GM12878 (cell line): ENCODE measurements around the gene CLCN7. TPM values are rescaled to one million over a fixed set of nuclear protein-coding genes. Genes with fewer than 3 reads are reported as not detected.

ENCODE experiments used
- ATAC-seq: fragments of 200-7000 bp; cut with Tn5 transposase; 3 replicates; pipeline ENCODE4 v1.9.1; 2020; ENCODE audit warnings: mild to moderate bottlenecking, moderate library complexity
- BruUV-seq: library from RNA; stranded (reverse); fragments of 400-500 nt; replicated peaks from 2 replicates; lab custom pipeline; 2021; lab: Mats Ljungman, UMichigan
- CTCF ChIA-PET: fragments of 300-600 bp; sonication (Branson Sonifier 250); formaldehyde crosslinking; extraction: SDS; loops from one replicate; lab custom pipeline; 2021; ENCODE audit warnings: inconsistent platforms; lab: Yijun Ruan, JAX
- POLR2A ChIA-PET: fragments of 350-600 bp; formaldehyde crosslinking; extraction: SDS; loops from one replicate; lab custom pipeline; 2021; ENCODE audit warnings: inconsistent platforms; lab: Charles Lee
- RAD21 ChIA-PET: fragments of 300-600 bp; sonication (Branson Sonifier 250); formaldehyde crosslinking; loops from one replicate; lab custom pipeline; 2023; ENCODE audit warnings: antibody characterized with exemption; ENCODE audit not compliant: unreplicated experiment; lab: Charles Lee
- SMC1A ChIA-PET: fragments of 300-600 bp; sonication (Branson Sonifier 250); formaldehyde crosslinking; loops from one replicate; lab custom pipeline; 2023; ENCODE audit not compliant: unreplicated experiment, uncharacterized antibody; lab: Charles Lee
- DNase-seq: peaks from one replicate; pipeline ENCODE4 v3.0.0-alpha.2; 2011; ENCODE audit warnings: low read depth, low spot score
- FAIRE-seq: peaks from 3 replicates; lab custom pipeline; 2011; peaks lifted over from hg19 to GRCh38; lab: Jason Lieb, UNC
- H2AFZ ChIP-seq: 2 replicates; pipeline ENCODE4 v1.6.0; 2011; ENCODE audit warnings: low read depth, low read length, control low read depth; ENCODE audit not compliant: control insufficient read depth
- H3K27ac ChIP-seq: 2 replicates; pipeline ENCODE4 v1.5.1; 2011; ENCODE audit warnings: control low read depth; ENCODE audit not compliant: control insufficient read depth, insufficient read depth
- H3K27me3 ChIP-seq, 2 experiments: replicated peaks in 1 of 2; 2 replicates each; pipeline versions ENCODE4 v1.6.0 to v1.6.1; 2011; ENCODE audit warnings: low read length in 1 of 2; ENCODE audit not compliant: control insufficient read depth in 2 of 2, insufficient read depth in 2 of 2
- H3K36me3 ChIP-seq, 2 experiments: 2 replicates each; pipeline ENCODE4 v1.5.1; 2011; ENCODE audit warnings: low read length in 1 of 2; ENCODE audit not compliant: control insufficient read depth in 2 of 2, insufficient read depth in 2 of 2
- H3K4me1 ChIP-seq: 2 replicates; pipeline ENCODE4 v1.6.1; 2011; ENCODE audit warnings: mild to moderate bottlenecking, low read length, moderate library complexity, mixed read lengths; ENCODE audit not compliant: control insufficient read depth, insufficient read depth
- H3K4me2 ChIP-seq: 2 replicates; pipeline ENCODE4 v1.6.0; 2011; ENCODE audit warnings: control low read depth; ENCODE audit not compliant: control insufficient read depth, insufficient read depth
- H3K4me3 ChIP-seq: fragments of 200-600 bp; sonication (generic); 2 replicates; pipeline ENCODE4 v1.5.1; 2016
- H3K79me2 ChIP-seq: 2 replicates; pipeline ENCODE4 v1.6.0; 2011; ENCODE audit warnings: low read length; ENCODE audit not compliant: control insufficient read depth, insufficient read depth
- H3K9ac ChIP-seq: 2 replicates; pipeline ENCODE4 v1.8.0; 2011; ENCODE audit warnings: low read length, control low read depth, mixed read lengths; ENCODE audit not compliant: control insufficient read depth, insufficient read depth
- H3K9me3 ChIP-seq: replicated peaks from 3 replicates; pipeline ENCODE4 v1.5.1; 2011; ENCODE audit warnings: mild to moderate bottlenecking, low read length; ENCODE audit not compliant: control insufficient read depth, insufficient read depth
- H4K20me1 ChIP-seq: 2 replicates; pipeline ENCODE4 v1.6.0; 2011; ENCODE audit not compliant: control insufficient read depth, insufficient read depth
- ASH2L ChIP-seq: fragments of 300-600, 200-600 bp; sonication (generic); IDR thresholded peaks from 2 replicates; pipeline ENCODE4 v1.6.1; 2017; ENCODE audit warnings: low read depth, mild to moderate bottlenecking, borderline replicate concordance
- BCL11A ChIP-seq: IDR thresholded peaks from 2 replicates; pipeline ENCODE4 v1.6.1; 2011; ENCODE audit warnings: low read depth, low read length
- EED ChIP-seq: sonication (generic); IDR thresholded peaks from 2 replicates; pipeline ENCODE4 v1.6.1; 2016; ENCODE audit warnings: antibody characterized with exemption, low read depth
- EGR1 ChIP-seq, 2 experiments: IDR thresholded peaks; 1 replicate in 1 of 2; 2 replicates in 1 of 2; pipeline ENCODE4 v1.6.1; 2011 to 2012; ENCODE audit warnings: low read depth in 2 of 2, low read length in 2 of 2, borderline replicate concordance in 1 of 2, mild to moderate bottlenecking in 1 of 2, moderate library complexity in 1 of 2
- FOXK2 ChIP-seq: fragments of 450-650 bp; IDR thresholded peaks from 2 replicates; pipeline ENCODE4 v1.6.1; 2017; ENCODE audit warnings: mild to moderate bottlenecking, moderate library complexity
- MYB ChIP-seq: fragments of 150-350 bp; IDR thresholded peaks from 2 replicates; pipeline ENCODE4 v1.6.1; 2014; ENCODE audit warnings: mild to moderate bottlenecking, low read depth, low read length, borderline replicate concordance
- NFIC ChIP-seq: IDR thresholded peaks from 2 replicates; pipeline ENCODE4 v1.6.1; 2012; ENCODE audit warnings: low read depth, mild to moderate bottlenecking, inconsistent platforms, low read length, moderate library complexity
- RUNX3 ChIP-seq: IDR thresholded peaks from 2 replicates; pipeline ENCODE4 v1.6.1; 2012; ENCODE audit warnings: low read length, inconsistent platforms
- SIX5 ChIP-seq: IDR thresholded peaks from 2 replicates; pipeline ENCODE4 v1.6.1; 2011; ENCODE audit warnings: mild to moderate bottlenecking, low read depth, low read length, moderate library complexity; ENCODE audit not compliant: severe bottlenecking
- SMC3 ChIP-seq: IDR thresholded peaks from 2 replicates; pipeline ENCODE4 v1.6.1; 2011; ENCODE audit warnings: low read length, improper control_type of control experiment, borderline replicate concordance
- TARDBP ChIP-seq: IDR thresholded peaks from 2 replicates; pipeline ENCODE4 v1.6.1; 2016; ENCODE audit warnings: borderline replicate concordance
- TCF7 ChIP-seq: IDR thresholded peaks from 2 replicates; pipeline ENCODE4 v1.6.1; 2014; ENCODE audit warnings: antibody characterized with exemption, borderline replicate concordance
- YBX1 ChIP-seq: fragments of 450-650 bp; IDR thresholded peaks from 2 replicates; pipeline ENCODE4 v1.6.1; 2016; ENCODE audit warnings: antibody characterized with exemption
- YY1 ChIP-seq: IDR thresholded peaks from 2 replicates; pipeline ENCODE4 v1.6.1; 2011; ENCODE audit warnings: low read depth, mild to moderate bottlenecking, low read length
- ZBTB33 ChIP-seq: fragments of 450-650 bp; IDR thresholded peaks from 2 replicates; pipeline ENCODE4 v1.6.1; 2017; ENCODE audit warnings: mild to moderate bottlenecking
- ZNF217 ChIP-seq: fragments of 450-650 bp; IDR thresholded peaks from 2 replicates; pipeline ENCODE4 v1.6.1; 2017; ENCODE audit warnings: antibody characterized with exemption, mild to moderate bottlenecking
- WGBS: methylation state at CpG from one replicate; pipeline ENCODE4 v1.1.6; 2016; ENCODE audit warnings: low lambda C conversion rate; ENCODE audit not compliant: insufficient replicate concordance, insufficient coverage; ENCODE audit errors: missing lambda C conversion rate; 5-methylcytosine and 5-hydroxymethylcytosine counted together
- in situ Hi-C: fragments of 300-500 bp; cut with MboI; formaldehyde crosslinking; loops from 9 replicates; pipeline ENCODE4 v1.14.3; 2018; ENCODE audit warnings: mixed read lengths
- intact Hi-C: fragments of 100-400 bp; cut with micrococcal nuclease; formaldehyde crosslinking; loops from one replicate; pipeline ENCODE4 v1.14.2; 2022; ENCODE audit not compliant: unreplicated experiment
- polyA plus RNA-seq, 11 experiments: library from polyadenylated mRNA; depleted of rRNA in 4 of 11; unstranded in 6 of 11; stranded (reverse) in 5 of 11; fragments of >200 nt; fragmentation: Nextera tagmentation in 4 of 11; fragmentation: Illumina TruSeq in 1 of 11; extraction: Ambion mirVana in 4 of 11; extraction: Trizol in 1 of 11; gene quantifications; 1 replicate in 1 of 11; 2 replicates in 10 of 11; pipeline versions ENCODE4 v1.2.1 to v1.2.3, GENCODE V29; 2011 to 2016; ENCODE audit warnings: inconsistent platforms in 2 of 11, missing spikeins in 2 of 11, low read depth in 1 of 11
- total RNA-seq, 4 experiments: library from RNA; depleted of rRNA in 3 of 4; stranded (reverse); fragments of >200 nt in 3 of 4; fragmentation: Illumina TruSeq in 1 of 4; extraction: Trizol in 1 of 4; gene quantifications; 2 replicates each; pipeline versions ENCODE4 v1.2.1 to v1.2.3, GENCODE V29; 2013 to 2021
- TF ChIP-seq, protein P1 (sequence below): IDR thresholded peaks from 2 replicates; pipeline ENCODE4 v1.6.1; 2011; ENCODE audit warnings: borderline replicate concordance, low read depth, mild to moderate bottlenecking, moderate library complexity, low read length; ENCODE audit not compliant: insufficient read depth, poor library complexity, severe bottlenecking
- TF ChIP-seq, protein P2 (sequence below): fragments of 450-650 bp; IDR thresholded peaks from 2 replicates; pipeline ENCODE4 v1.6.1; 2017; ENCODE audit warnings: borderline replicate concordance

The CLCN7 gene
- total and polyA plus RNA-seq, 10 of the 15 experiments (the other 5 are each of a cell fraction or from before 2014, with no cell fraction given) = 0.04 to 62.5 (median 19.9) TPM

DNA sequence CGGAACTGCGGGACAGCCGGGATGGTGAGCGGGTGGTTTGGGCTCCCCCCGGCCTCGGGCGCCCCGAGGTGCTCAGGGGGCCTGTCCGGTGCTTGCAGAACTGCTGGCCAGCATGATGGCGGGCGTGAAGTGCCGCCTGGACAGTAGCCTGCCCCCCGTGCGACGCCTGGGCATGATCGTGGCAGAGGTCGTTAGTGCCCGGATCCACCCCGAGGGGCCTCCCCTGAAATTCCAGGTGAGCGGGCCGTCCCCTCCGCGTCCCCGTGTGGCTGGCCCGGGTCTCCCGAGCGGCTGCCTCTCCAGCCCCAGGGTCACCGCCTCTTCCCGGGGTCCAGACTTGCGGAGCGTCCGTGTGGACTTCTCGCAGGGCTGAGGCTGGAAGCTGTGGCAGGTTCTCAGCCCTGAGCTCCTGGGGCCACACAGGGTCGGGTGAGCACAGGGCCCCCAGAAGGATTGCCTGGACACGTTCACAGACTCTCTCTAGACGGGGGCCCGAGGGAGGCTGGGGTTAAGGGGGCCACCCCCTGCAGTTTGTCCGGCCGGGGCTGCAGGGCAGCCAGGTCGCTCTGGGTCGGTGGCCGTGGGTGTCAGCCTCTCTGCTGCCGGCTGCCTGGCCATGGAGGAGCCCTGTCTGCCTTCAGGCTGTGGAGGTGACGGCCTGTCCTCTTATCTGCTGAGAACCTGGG, 25.8 kb upstream of the CLCN7 start:
- Histone ChIP-seq H3K79me2 (no peaks in the 10 kb centered on the region), H3K27ac (no peak overlapping the region), H3K4me3 (no peak overlapping the region), H2AFZ (no peak overlapping the region), H3K4me1 (no peaks in the 10 kb centered on the region), H3K9me3 (no peaks in the 10 kb centered on the region), H3K36me3 (peaks cover 7 to 17% of the 10 kb centered on the region in 2 experiments; a peak in 3 of 4 replicates), H3K9ac (no peak overlapping the region), H4K20me1 (no peaks in the 10 kb centered on the region), H3K27me3 (no peaks in the 10 kb centered on the region), H3K4me2 (no peak overlapping the region)
- CTCF ChIA-PET = no interaction called here
- intact Hi-C loops = no loop called here
- in situ Hi-C loops = no loop called here
- BruUV-seq = no TSS peak
- DNase-seq (no peak), FAIRE-seq (no peak), ATAC-seq (no peak)
- SMC1A ChIA-PET = no interaction called here
- WGBS = 93% methylated on average over 36 of the region's 44 CpGs
- POLR2A ChIA-PET = no interaction called here
- RAD21 ChIA-PET = no interaction called here
- TF ChIP-seq, protein P1, sequence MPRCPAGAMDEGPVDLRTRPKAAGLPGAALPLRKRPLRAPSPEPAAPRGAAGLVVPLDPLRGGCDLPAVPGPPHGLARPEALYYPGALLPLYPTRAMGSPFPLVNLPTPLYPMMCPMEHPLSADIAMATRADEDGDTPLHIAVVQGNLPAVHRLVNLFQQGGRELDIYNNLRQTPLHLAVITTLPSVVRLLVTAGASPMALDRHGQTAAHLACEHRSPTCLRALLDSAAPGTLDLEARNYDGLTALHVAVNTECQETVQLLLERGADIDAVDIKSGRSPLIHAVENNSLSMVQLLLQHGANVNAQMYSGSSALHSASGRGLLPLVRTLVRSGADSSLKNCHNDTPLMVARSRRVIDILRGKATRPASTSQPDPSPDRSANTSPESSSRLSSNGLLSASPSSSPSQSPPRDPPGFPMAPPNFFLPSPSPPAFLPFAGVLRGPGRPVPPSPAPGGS = no peak
- no peak for TF ChIP-seq ZBTB33
- no peak for TF ChIP-seq RUNX3
- no peak for TF ChIP-seq ZNF217
- TF ChIP-seq YY1 = no peak
- TF ChIP-seq EGR1 (IDR thresholded peaks at IDR 0.05; ENCODE audit: borderline replicate concordance in 1 of 2, low read depth in 2 of 2, low read length in 2 of 2) = no peak
- TF ChIP-seq MYB = no peak
- TF ChIP-seq YBX1 = no peak
- no peak for TF ChIP-seq NFIC
- TF ChIP-seq BCL11A = no peak
- TF ChIP-seq TCF7 = no peak
- TF ChIP-seq FOXK2 = no peak
- no peak for TF ChIP-seq SMC3
- TF ChIP-seq EED = no peak
- TF ChIP-seq, protein P2, sequence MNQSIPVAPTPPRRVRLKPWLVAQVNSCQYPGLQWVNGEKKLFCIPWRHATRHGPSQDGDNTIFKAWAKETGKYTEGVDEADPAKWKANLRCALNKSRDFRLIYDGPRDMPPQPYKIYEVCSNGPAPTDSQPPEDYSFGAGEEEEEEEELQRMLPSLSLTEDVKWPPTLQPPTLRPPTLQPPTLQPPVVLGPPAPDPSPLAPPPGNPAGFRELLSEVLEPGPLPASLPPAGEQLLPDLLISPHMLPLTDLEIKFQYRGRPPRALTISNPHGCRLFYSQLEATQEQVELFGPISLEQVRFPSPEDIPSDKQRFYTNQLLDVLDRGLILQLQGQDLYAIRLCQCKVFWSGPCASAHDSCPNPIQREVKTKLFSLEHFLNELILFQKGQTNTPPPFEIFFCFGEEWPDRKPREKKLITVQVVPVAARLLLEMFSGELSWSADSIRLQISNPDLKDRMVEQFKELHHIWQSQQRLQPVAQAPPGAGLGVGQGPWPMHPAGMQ = no peak
- TF ChIP-seq SIX5 = no peak
- no peak for TF ChIP-seq ASH2L
- no peak for TF ChIP-seq TARDBP
